ENCODE data around the gene PGGT1B. TPM values are rescaled to one million over a fixed set of nuclear protein-coding genes. Genes with fewer than 3 reads are reported as not detected.

The PGGT1B gene
- total and polyA plus RNA-seq, 9 of the 15 experiments (the other 6 are each of a cell fraction or from before 2014, with no cell fraction given), result 5.3 to 33.7 (median 19.8) TPM

- TF ChIP-seq KLF6 (CRISPR knock-in tag; IDR thresholded peaks at IDR 0.05; ENCODE audit: borderline replicate concordance), result no peak
- TF ChIP-seq ATF1 (CRISPR knock-in tag; IDR thresholded peaks at IDR 0.05), result no peak
- TF ChIP-seq ATF1 (tag; IDR thresholded peaks at IDR 0.05), result peak; percentile 43
- TF ChIP-seq ZBTB1 (CRISPR knock-in tag; IDR thresholded peaks at IDR 0.05; ENCODE audit: borderline replicate concordance, low read depth), result no peak; the same call in 1 of the 2 replicates
- no peak for TF ChIP-seq MYBL2 (IDR thresholded peaks at IDR 0.05; ENCODE audit: low read depth)
- TF ChIP-seq MYBL2 (CRISPR knock-in tag; IDR thresholded peaks at IDR 0.05; ENCODE audit: borderline replicate concordance), result no peak
- no peak for TF ChIP-seq ZBTB2 (IDR thresholded peaks at IDR 0.05)
- peak; percentile 87 for TF ChIP-seq PCBP1 (IDR thresholded peaks at IDR 0.05; ENCODE audit: low read depth, low read length, poor library complexity, severe bottlenecking)
- no peak for TF ChIP-seq ZNF830 (CRISPR knock-in tag; IDR thresholded peaks at IDR 0.05)
- TF ChIP-seq, protein P1, sequence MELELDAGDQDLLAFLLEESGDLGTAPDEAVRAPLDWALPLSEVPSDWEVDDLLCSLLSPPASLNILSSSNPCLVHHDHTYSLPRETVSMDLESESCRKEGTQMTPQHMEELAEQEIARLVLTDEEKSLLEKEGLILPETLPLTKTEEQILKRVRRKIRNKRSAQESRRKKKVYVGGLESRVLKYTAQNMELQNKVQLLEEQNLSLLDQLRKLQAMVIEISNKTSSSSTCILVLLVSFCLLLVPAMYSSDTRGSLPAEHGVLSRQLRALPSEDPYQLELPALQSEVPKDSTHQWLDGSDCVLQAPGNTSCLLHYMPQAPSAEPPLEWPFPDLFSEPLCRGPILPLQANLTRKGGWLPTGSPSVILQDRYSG (tag; conservative IDR thresholded peaks at IDR 0.05; ENCODE audit: low read depth), result no peak
- TF ChIP-seq RAD51 (IDR thresholded peaks at IDR 0.05; ENCODE audit: borderline replicate concordance, low read depth), result no peak
- TF ChIP-seq RBBP5 (IDR thresholded peaks at IDR 0.05; ENCODE audit: borderline replicate concordance, insufficient read depth, low read length, poor library complexity, severe bottlenecking), result no peak
- no peak for TF ChIP-seq HEY1 (CRISPR knock-in tag; IDR thresholded peaks at IDR 0.05; ENCODE audit: borderline replicate concordance)
- TF ChIP-seq, protein P2, sequence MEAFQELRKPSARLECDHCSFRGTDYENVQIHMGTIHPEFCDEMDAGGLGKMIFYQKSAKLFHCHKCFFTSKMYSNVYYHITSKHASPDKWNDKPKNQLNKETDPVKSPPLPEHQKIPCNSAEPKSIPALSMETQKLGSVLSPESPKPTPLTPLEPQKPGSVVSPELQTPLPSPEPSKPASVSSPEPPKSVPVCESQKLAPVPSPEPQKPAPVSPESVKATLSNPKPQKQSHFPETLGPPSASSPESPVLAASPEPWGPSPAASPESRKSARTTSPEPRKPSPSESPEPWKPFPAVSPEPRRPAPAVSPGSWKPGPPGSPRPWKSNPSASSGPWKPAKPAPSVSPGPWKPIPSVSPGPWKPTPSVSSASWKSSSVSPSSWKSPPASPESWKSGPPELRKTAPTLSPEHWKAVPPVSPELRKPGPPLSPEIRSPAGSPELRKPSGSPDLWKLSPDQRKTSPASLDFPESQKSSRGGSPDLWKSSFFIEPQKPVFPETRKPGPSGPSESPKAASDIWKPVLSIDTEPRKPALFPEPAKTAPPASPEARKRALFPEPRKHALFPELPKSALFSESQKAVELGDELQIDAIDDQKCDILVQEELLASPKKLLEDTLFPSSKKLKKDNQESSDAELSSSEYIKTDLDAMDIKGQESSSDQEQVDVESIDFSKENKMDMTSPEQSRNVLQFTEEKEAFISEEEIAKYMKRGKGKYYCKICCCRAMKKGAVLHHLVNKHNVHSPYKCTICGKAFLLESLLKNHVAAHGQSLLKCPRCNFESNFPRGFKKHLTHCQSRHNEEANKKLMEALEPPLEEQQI (IDR thresholded peaks at IDR 0.05), result no peak
- TF ChIP-seq MED1 (CRISPR knock-in tag; IDR thresholded peaks at IDR 0.05; ENCODE audit: borderline replicate concordance), result no peak
- TF ChIP-seq ZNF239 (CRISPR knock-in tag; IDR thresholded peaks at IDR 0.05), result no peak
- TF ChIP-seq POLR3G (IDR thresholded peaks at IDR 0.05; ENCODE audit: extremely low read depth, insufficient read length, insufficient replicate concordance), result no peak
- TF ChIP-seq FIP1L1 (IDR thresholded peaks at IDR 0.05; ENCODE audit: low read depth, low read length, poor library complexity, severe bottlenecking), result no peak
- no peak for TF ChIP-seq ZNF436 (CRISPR knock-in tag; IDR thresholded peaks at IDR 0.05)
- TF ChIP-seq TEAD4 (IDR thresholded peaks at IDR 0.05; ENCODE audit: low read length), result no peak
- TF ChIP-seq TEAD4 (CRISPR knock-in tag; IDR thresholded peaks at IDR 0.05; ENCODE audit: borderline replicate concordance), result no peak
- TF ChIP-seq KAT8 (IDR thresholded peaks at IDR 0.05; ENCODE audit: low read depth), result no peak
- no peak for TF ChIP-seq TCF3 (CRISPR knock-in tag; IDR thresholded peaks at IDR 0.05)
- TF ChIP-seq KAT7 (CRISPR knock-in tag; IDR thresholded peaks at IDR 0.05; ENCODE audit: borderline replicate concordance), result no peak
- no peak for TF ChIP-seq NR4A1 (CRISPR knock-in tag; IDR thresholded peaks at IDR 0.05)
- TF ChIP-seq NR4A1 (tag; IDR thresholded peaks at IDR 0.05), result no peak
These were observed 93.1 kb downstream of the PGGT1B start, which contains the start of gene TRIM36 (continued) for GRCh38 chr5:115169487-115170133.
